MCF 10A (cell line): ENCODE data around the gene CAPN9. TPM values are rescaled to one million over a fixed set of nuclear protein-coding genes. Genes with fewer than 3 reads are reported as not detected.
A peak's percentile ranks its signal among the peaks of the same experiment; 100 is the strongest.

ENCODE experiments used
- BruUV-seq: library from RNA; stranded (reverse); fragments of 400-500 nt; replicated peaks from 2 replicates; lab custom pipeline; 2021; lab: Mats Ljungman, UMichigan
- CTCF ChIA-PET: fragments of 300-600 bp; sonication (Branson Sonifier 250); formaldehyde crosslinking; extraction: SDS; loops from one replicate; lab custom pipeline; 2021; ENCODE audit warnings: antibody characterized with exemption, inconsistent platforms; lab: Yijun Ruan, JAX
- POLR2A ChIA-PET: fragments of 300-600, 350-650 bp; sonication (Branson Sonifier 250); formaldehyde crosslinking; extraction: SDS; loops from one replicate; lab custom pipeline; 2020; ENCODE audit warnings: antibody characterized with exemption, inconsistent platforms; lab: Yijun Ruan, JAX
- DNase-seq: peaks from one replicate; pipeline ENCODE4 v3.0.0-alpha.2; 2018; ENCODE audit not compliant: unreplicated experiment
- H3K27ac Mint-ChIP-seq: one replicate; pipeline ENCODE4 v1.8.0; 2022; ENCODE audit warnings: mild to moderate bottlenecking, low read depth, mixed read lengths; ENCODE audit not compliant: unreplicated experiment
- H3K27me3 Mint-ChIP-seq: one replicate; pipeline ENCODE4 v1.8.0; 2022; ENCODE audit warnings: mixed read lengths; ENCODE audit not compliant: insufficient read depth, unreplicated experiment
- H3K36me3 Mint-ChIP-seq: one replicate; pipeline ENCODE4 v1.8.0; 2022; ENCODE audit warnings: mild to moderate bottlenecking, moderate library complexity, mixed read lengths; ENCODE audit not compliant: insufficient read depth, unreplicated experiment
- H3K4me1 Mint-ChIP-seq: one replicate; pipeline ENCODE4 v1.8.0; 2022; ENCODE audit warnings: mixed read lengths; ENCODE audit not compliant: insufficient read depth, unreplicated experiment
- H3K4me3 Mint-ChIP-seq: one replicate; pipeline ENCODE4 v1.8.0; 2022; ENCODE audit warnings: mild to moderate bottlenecking, moderate library complexity, mixed read lengths; ENCODE audit not compliant: unreplicated experiment
- H3K9me3 Mint-ChIP-seq: one replicate; pipeline ENCODE4 v1.8.0; 2022; ENCODE audit warnings: mixed read lengths; ENCODE audit not compliant: unreplicated experiment
- intact Hi-C: fragments of 100-400 bp; cut with micrococcal nuclease; formaldehyde crosslinking; loops from 2 replicates; pipeline ENCODE4 v1.14.1; 2022
- total RNA-seq: library from RNA; stranded (reverse); gene quantifications from 2 replicates; pipeline ENCODE4 v1.2.3, GENCODE V29; 2022
- TF ChIP-seq, protein P1 (sequence below): fragments of 200-600 bp; IDR thresholded peaks from one replicate; pipeline ENCODE4 v1.8.0; 2022; ENCODE audit warnings: antibody characterized with exemption, mild to moderate bottlenecking; ENCODE audit not compliant: unreplicated experiment

Gene CAPN9
- total RNA-seq, 1 experiment from 2014 or later, result not detected

DNA sequence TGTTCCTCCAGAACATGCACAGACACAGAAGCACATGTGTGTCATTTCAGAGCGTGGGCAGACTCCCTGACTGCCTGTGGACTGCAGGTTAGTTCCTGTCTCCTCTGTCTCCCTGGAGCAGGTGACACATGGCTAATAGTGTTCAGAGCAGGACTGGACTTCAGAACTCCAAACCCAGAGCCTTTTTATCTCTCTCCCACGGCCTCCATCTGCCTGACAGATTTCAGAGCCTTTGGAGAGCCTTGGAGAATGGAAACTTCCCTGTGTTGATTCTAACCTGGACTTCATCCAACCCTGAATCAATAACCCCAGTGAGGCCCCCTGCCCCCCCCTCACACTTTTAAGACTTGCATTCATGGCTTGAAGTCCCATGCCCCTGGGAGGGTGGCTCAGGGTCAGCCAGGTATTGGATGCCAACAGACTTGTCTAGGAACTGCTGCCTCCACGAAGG, 76.8 kb downstream of the CAPN9 start:
- peaks cover 20% of the 10 kb centered on the region for H3K27me3 Mint-ChIP-seq
- no TSS peak for BruUV-seq
- TF ChIP-seq, protein P1, sequence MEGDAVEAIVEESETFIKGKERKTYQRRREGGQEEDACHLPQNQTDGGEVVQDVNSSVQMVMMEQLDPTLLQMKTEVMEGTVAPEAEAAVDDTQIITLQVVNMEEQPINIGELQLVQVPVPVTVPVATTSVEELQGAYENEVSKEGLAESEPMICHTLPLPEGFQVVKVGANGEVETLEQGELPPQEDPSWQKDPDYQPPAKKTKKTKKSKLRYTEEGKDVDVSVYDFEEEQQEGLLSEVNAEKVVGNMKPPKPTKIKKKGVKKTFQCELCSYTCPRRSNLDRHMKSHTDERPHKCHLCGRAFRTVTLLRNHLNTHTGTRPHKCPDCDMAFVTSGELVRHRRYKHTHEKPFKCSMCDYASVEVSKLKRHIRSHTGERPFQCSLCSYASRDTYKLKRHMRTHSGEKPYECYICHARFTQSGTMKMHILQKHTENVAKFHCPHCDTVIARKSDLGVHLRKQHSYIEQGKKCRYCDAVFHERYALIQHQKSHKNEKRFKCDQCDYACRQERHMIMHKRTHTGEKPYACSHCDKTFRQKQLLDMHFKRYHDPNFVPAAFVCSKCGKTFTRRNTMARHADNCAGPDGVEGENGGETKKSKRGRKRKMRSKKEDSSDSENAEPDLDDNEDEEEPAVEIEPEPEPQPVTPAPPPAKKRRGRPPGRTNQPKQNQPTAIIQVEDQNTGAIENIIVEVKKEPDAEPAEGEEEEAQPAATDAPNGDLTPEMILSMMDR, result no peak
- POLR2A ChIA-PET, result interaction anchor here (1.3 to 1.7 kb wide), 5 partner anchors 23 to 215 kb away, joined by 3 to 23 read pairs (median 4); partner anchors contain the start of gene C1orf198
- H3K4me1 Mint-ChIP-seq, result peaks cover 24% of the 10 kb centered on the region
- no peaks in the 10 kb centered on the region for H3K36me3 Mint-ChIP-seq
- H3K4me3 Mint-ChIP-seq, result no peak overlapping the region
- no peaks in the 10 kb centered on the region for H3K9me3 Mint-ChIP-seq
- CTCF ChIA-PET, result interaction anchor here (1.0 kb wide), 1 partner anchor 20 kb away, joined by 6 read pairs; no protein-coding TSS in a partner anchor
- DNase-seq, result no peak
- no peak overlapping the region for H3K27ac Mint-ChIP-seq
- intact Hi-C loops, result no loop called here

DNA sequence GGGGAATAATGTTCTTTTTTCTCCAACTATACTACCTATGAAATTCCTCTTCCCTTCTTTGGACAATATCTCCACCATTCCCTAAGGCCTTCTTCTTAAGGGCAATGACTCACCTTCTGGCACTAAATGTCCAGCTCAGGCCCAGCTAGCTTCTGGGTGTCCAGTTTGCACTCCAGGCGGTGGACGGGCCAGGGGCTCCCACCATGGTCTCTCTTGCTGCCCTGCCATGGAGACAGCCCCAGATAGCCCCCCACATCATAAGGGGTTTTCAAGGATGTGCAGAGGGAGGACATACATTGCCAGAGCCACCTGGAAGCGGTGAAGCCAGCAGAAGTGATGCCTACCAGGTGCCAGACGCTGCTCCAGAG, 77.3 kb downstream of the CAPN9 start:
- TF ChIP-seq, protein P1, result no peak
- peak overlapping the region; percentile 17 for H3K27ac Mint-ChIP-seq
- DNase-seq, result peak; percentile 36

DNA sequence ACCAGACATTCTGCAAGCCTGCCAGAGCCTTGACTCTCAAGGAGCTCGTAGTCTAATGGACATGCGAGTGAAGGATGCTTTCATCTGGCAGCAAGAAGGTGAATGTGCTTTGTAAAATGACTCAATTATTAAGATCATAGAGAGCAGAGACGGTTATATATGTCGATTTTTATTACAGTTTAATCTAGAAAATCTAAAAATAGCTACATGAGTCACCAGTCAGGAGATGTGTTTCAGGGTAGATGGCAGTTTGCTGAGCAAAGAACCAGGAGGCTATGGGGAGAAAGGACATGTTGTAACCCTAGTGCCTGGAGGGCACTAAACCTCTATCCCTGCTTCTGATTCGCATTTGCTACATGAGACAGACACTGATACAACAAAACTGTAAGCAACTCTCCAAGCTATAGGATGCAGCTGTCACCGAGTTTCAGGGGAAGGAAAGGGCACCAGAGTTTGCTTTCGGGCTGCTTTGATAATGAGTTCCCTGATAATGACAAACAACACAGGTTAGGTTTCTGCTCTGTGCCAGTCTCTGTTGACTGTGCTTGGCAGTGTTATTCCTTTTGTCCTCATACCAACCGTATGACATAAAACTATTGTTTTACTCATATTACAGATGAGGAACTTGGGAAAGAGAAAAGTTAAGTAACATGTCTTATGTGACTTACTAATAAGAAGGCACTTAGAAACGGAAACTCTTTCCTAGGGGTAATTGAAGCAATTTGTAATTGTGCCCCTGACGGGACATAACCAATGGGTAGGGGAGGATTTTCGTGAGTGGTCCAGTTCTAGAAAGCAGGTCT, 77.9 kb downstream of the CAPN9 start:
- ChIA-PET POLR2A (interaction anchor here (0.6 to 1.6 kb wide), 16 partner anchors 8 to 414 kb away, joined by 3 to 23 read pairs (median 3); partner anchors contain the start of gene C1orf198), CTCF (interaction anchor here (0.6 to 1.3 kb wide), 5 partner anchors 21 to 385 kb away, joined by 3 to 6 read pairs (median 3); no protein-coding TSS in a partner anchor)
- peak overlapping the region; percentile 17 for H3K27ac Mint-ChIP-seq
- intact Hi-C loops, result no loop called here
- peak; percentile 97 for DNase-seq
- H3K4me1 Mint-ChIP-seq, result peaks cover 24% of the 10 kb centered on the region
- TF ChIP-seq, protein P1, result no peak
- peaks cover 20% of the 10 kb centered on the region for H3K27me3 Mint-ChIP-seq
- H3K36me3 Mint-ChIP-seq, result no peaks in the 10 kb centered on the region
- H3K9me3 Mint-ChIP-seq, result no peaks in the 10 kb centered on the region
- H3K4me3 Mint-ChIP-seq, result peak overlapping the region; percentile 7
- no TSS peak for BruUV-seq

More for the DNA sequence above, 77.3 kb downstream of the CAPN9 start:
- CTCF ChIA-PET, result interaction anchor here (0.6 to 1.0 kb wide), 4 partner anchors 20 to 386 kb away, joined by 3 to 6 read pairs (median 3); no protein-coding TSS in a partner anchor
- POLR2A ChIA-PET, result interaction anchor here (0.6 to 1.7 kb wide), 16 partner anchors 9 to 414 kb away, joined by 3 to 23 read pairs (median 3); partner anchors contain the start of gene C1orf198
- Mint-ChIP-seq H3K27me3 (peaks cover 20% of the 10 kb centered on the region), H3K9me3 (no peaks in the 10 kb centered on the region), H3K4me3 (no peak overlapping the region), H3K36me3 (no peaks in the 10 kb centered on the region), H3K4me1 (peaks cover 24% of the 10 kb centered on the region)
- BruUV-seq, result no TSS peak
- intact Hi-C loops, result no loop called here

DNA sequence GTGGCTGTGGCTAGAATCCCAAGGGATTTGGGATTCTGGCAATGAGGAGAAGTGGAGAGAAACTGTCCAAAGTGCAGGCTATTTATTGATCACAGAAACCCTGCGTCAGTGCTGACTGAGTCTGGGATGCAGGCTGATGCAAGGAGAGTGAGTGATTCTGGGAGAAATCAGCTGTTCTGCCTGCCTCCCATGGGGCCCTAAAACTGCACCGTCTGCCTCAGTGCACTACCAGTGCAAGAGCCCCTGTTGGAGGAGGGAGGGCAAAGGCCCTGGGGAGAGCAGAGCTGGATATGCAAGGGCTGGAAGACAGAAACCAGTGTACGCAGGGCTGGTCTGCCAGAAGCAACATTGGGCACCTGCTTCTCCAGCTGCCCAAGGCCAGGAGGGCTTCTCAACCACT, 78.6 kb downstream of the CAPN9 start:
- intact Hi-C loops, result no loop called here
- Mint-ChIP-seq H3K4me1 (peaks cover 24% of the 10 kb centered on the region), H3K4me3 (peak overlapping the region; percentile 7), H3K36me3 (no peaks in the 10 kb centered on the region), H3K27me3 (peaks cover 14% of the 10 kb centered on the region), H3K27ac (no peak overlapping the region), H3K9me3 (no peaks in the 10 kb centered on the region)
- ChIA-PET POLR2A (interaction anchor here (0.6 to 1.6 kb wide), 10 partner anchors 8 to 161 kb away, joined by 3 to 23 read pairs (median 3); partner anchors contain the start of gene C1orf198), CTCF (interaction anchor here (1.2 to 1.5 kb wide), 5 partner anchors 10 to 184 kb away, joined by 3 to 8 read pairs (median 4); no protein-coding TSS in a partner anchor)
- no TSS peak for BruUV-seq
- TF ChIP-seq, protein P1, result no peak
- DNase-seq, result no peak
